SU-DHL-6 (cell line): ENCODE results near the gene IGSF8.

Experiments used
- CTCF ChIP-seq: fragments of 200-600 bp; sonication (generic); IDR thresholded peaks from one replicate; pipeline ENCODE4 v1.5.1; 2017; ENCODE audit warnings: antibody characterized with exemption, mild to moderate bottlenecking, low read length, moderate library complexity; ENCODE audit not compliant: insufficient read depth, poor library complexity, severe bottlenecking
- EZH2phosphoT487 ChIP-seq: fragments of 200-600 bp; sonication (generic), shearing (Covaris generic); conservative IDR thresholded peaks from 2 replicates; pipeline ENCODE4 v1.6.1; 2018; ENCODE audit warnings: mild to moderate bottlenecking, antibody characterized with exemption, low read length, moderate library complexity, mixed read lengths

GRCh38 chr1:160085686-160086455, 12.5 kb downstream of the IGSF8 start:
- TF ChIP-seq CTCF: peak; percentile 63
- TF ChIP-seq EZH2phosphoT487: no peak
